Measurements from ENCODE around the gene MZF1. TPM values are rescaled to one million over a fixed set of nuclear protein-coding genes. Genes with fewer than 3 reads are reported as not detected.

Gene MZF1
- total RNA-seq, 2 donors from 2014 or later, result 19.3 to 39.2 TPM

GRCh38 chr19:58566989-58567388 is 6.1 kb downstream of the MZF1 start:
- DNase-seq, result no peak
- Histone ChIP-seq H3K4me1 (peaks cover 17% of the 10 kb centered on the region), H3K27ac (no peak overlapping the region), H3K36me3 (no peaks in the 10 kb centered on the region), H3K9me3 (no peaks in the 10 kb centered on the region), H3K4me3 (no peak overlapping the region), H3K9ac (ENCODE audit: low read depth in 2 of 2, low read length in 2 of 2) (no peak overlapping the region), H3K27me3 (no peaks in the 10 kb centered on the region)
- intact Hi-C loops (cut with DNase I), result no loop called here
- no peak for TF ChIP-seq CTCF (IDR thresholded peaks at IDR 0.05)

DNA sequence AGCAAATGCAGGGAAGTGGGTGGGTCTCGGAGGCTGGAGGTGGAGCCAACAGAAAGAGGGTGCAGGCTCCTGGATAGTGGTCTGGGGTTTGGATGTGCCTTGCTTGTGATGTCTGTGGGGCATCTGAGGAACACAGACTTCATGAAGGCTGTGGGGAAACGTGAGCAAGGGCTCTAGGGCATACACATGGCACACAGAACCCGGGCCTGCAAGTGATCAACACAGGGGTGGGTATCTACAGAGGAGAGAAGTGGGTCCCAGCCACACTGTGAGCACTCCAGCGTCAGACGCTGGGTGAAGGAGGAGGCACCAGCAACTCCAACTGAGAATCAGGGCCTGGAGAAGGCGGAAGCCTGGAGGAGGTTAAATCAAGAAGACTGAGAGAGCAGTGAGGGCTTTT is 9.3 kb downstream of the MZF1 start:
- no peak overlapping the region for H3K9ac ChIP-seq (ENCODE audit: low read depth in 2 of 2, low read length in 2 of 2)
- no peak for TF ChIP-seq CTCF (IDR thresholded peaks at IDR 0.05)
- peaks cover 22% of the 10 kb centered on the region for H3K4me1 ChIP-seq
- no peak for DNase-seq
- no peaks in the 10 kb centered on the region for H3K36me3 ChIP-seq
- H3K9me3 ChIP-seq, result no peaks in the 10 kb centered on the region
- intact Hi-C loops (cut with DNase I), result no loop called here
- no peak overlapping the region for H3K27ac ChIP-seq
- no peak overlapping the region for H3K4me3 ChIP-seq
- no peaks in the 10 kb centered on the region for H3K27me3 ChIP-seq

DNA sequence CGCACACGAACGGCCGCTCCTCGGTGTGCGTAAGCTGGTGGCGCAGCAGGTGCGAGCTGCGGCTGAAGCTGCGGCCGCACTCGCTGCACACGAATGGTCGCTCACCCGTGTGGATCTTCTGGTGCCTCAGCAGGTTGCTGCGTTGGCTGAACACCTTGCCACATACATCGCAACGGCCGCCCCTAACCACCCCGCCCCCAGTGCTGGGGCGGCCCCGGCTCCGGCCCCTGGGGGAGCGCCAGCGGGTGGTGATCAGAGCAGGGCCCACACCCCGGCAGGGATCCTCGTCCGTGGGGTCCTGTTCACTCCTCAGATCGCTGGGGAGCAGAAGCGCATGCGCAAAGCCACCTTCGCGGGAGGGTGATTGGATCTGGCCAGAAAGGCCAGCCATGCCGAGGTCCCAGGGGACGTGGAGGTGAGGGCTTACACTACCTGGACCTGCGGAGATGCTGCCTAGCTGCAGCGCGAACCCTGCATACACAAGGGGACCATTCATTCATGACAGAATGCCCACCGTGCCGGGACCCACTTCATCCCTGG is 10.0 kb downstream of the MZF1 start:
- H3K9ac ChIP-seq (ENCODE audit: low read depth in 2 of 2, low read length in 2 of 2), result peak overlapping the region; percentile 1 to 61
- intact Hi-C loops (cut with DNase I), result no loop called here
- H3K36me3 ChIP-seq, result no peaks in the 10 kb centered on the region
- no peaks in the 10 kb centered on the region for H3K9me3 ChIP-seq
- peak overlapping the region; percentile 30 for H3K4me3 ChIP-seq
- H3K27me3 ChIP-seq, result no peaks in the 10 kb centered on the region
- peaks cover 22% of the 10 kb centered on the region for H3K4me1 ChIP-seq
- peak; percentile 65 for DNase-seq
- TF ChIP-seq CTCF (IDR thresholded peaks at IDR 0.05), result no peak
- H3K27ac ChIP-seq, result no peak overlapping the region

DNA sequence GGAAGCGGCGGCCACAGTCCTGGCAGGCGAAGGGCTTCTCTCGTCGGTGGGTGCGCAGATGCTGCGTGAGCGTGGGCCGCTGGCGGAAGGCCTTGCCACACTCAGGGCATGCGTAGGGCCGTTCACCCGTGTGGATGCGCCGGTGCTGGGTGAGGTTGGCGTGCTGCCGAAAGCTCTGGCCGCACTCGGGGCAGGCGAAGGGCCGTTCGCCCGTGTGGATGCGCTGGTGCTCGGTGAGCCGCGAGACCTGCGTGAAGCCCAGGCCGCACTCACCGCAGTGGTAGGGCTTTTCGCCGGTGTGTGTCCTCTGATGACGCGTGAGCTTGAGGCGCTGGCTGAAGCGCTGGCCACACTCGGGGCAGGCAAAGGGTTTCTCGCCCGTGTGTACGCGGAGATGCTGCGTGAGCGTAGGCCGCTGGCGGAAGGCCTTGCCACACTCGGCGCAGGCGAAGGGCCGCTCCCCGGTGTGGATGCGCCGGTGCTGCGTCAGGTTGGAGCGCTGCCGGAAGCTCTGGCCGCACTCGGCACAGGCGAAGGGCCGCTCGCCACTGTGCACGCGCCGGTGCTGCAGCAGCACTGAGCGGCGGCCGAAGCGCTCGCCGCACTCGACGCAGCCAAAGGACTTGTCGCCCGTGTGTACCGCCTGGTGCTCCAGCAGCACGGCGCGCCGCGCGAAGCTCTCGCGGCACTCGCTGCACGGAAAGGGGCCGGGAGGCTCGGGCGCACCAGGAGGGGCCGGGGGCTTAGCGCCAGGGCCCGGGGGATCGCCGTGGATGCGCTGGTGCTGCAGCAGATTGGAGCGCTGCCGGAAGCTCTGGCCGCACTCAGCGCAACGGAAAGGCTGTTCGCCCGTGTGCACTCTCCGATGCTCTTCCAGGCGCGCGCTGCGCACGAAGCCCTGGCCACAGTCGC is 10.8 kb downstream of the MZF1 start:
- Histone ChIP-seq H3K9ac (ENCODE audit: low read depth in 2 of 2, low read length in 2 of 2) (peak overlapping the region; percentile 53 to 61), H3K27ac (no peak overlapping the region), H3K4me1 (peaks cover 22% of the 10 kb centered on the region), H3K27me3 (no peaks in the 10 kb centered on the region), H3K9me3 (no peaks in the 10 kb centered on the region), H3K4me3 (peak overlapping the region; percentile 30), H3K36me3 (no peaks in the 10 kb centered on the region)
- intact Hi-C loops (cut with DNase I), result no loop called here
- DNase-seq, result peak; percentile 49
- no peak for TF ChIP-seq CTCF (IDR thresholded peaks at IDR 0.05)

DNA sequence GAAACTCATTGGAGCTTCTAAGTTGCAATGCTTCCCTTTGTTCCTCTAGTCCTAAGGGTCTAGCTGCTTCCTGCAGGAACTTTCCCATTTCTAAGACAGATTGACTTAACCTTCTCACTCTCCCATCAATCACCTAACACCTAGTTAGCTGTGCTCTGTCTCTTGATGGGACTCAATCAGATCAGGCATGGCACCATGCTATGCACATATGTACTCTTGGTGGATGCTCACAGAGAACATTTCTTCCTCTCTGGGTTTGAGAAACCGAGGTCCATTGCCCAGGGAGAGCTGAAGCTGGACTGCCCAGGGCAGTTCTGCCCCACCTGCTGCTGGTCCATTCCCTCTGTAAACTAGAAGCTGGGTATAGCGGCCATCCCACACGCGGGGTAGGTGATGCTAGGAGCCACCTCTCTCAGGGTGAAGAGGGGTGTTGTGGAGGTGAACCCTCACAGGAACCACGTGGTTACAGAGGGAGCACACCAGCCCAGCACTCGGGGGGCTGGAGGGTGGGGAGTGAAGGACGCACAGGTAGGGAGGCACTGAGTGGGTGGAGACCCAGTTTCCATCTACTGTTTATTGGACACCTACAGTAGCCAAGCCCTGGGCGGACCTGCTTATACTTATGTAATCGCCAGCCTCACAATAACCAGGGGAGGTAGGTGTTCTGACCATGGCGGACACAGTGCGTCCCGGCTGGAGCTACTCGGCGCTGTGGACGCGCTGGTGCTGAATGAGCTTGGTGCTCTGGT is 11.6 kb downstream of the MZF1 start:
- H3K27me3 ChIP-seq, result no peaks in the 10 kb centered on the region
- H3K36me3 ChIP-seq, result peaks cover 3% of the 10 kb centered on the region
- no peaks in the 10 kb centered on the region for H3K9me3 ChIP-seq
- peak overlapping the region; percentile 30 for H3K4me3 ChIP-seq
- no peak for DNase-seq
- H3K4me1 ChIP-seq, result peaks cover 30% of the 10 kb centered on the region
- no peak overlapping the region for H3K27ac ChIP-seq
- H3K9ac ChIP-seq (ENCODE audit: low read depth in 2 of 2, low read length in 2 of 2), result peak overlapping the region; percentile 53 to 61
- intact Hi-C loops (cut with DNase I), result no loop called here
- TF ChIP-seq CTCF (IDR thresholded peaks at IDR 0.05), result no peak

All from colonic mucosa (tissue), 4 donors.